ENCODE results near the gene TMEM198.

GRCh38 chr2:219539926-219540678 is 3.7 kb upstream of the TMEM198 start:
- TF ChIP-seq CTCF (IDR thresholded peaks at IDR 0.05) (no peak), POLR2AphosphoS5 (IDR thresholded peaks at IDR 0.05) (no peak), EP300 (IDR thresholded peaks at IDR 0.05) (no peak), POLR2A (IDR thresholded peaks at IDR 0.05) (no peak)
